Coronary artery (tissue), 2 donors: ENCODE data around the gene PRTFDC1.

Experiments used
- DNase-seq: peaks from one replicate; pipeline ENCODE4 v3.0.0-alpha.2; 2017; ENCODE audit warnings: low spot score
- H3K27ac ChIP-seq, 2 donors: fragments of 200-600 bp; sonication (generic); one replicate each; pipeline ENCODE4 v1.5.1; 2016 to 2019
- H3K4me3 ChIP-seq: fragments of 200-600 bp; sonication (generic); 2 replicates; pipeline ENCODE4 v1.5.1; 2016; ENCODE audit warnings: mild to moderate bottlenecking, moderate library complexity
- CTCF ChIP-seq: fragments of 200-600 bp; sonication (generic); IDR thresholded peaks from one replicate; pipeline ENCODE4 v1.5.1; 2019; ENCODE audit warnings: antibody characterized with exemption

PRTFDC1 gene

DNA sequence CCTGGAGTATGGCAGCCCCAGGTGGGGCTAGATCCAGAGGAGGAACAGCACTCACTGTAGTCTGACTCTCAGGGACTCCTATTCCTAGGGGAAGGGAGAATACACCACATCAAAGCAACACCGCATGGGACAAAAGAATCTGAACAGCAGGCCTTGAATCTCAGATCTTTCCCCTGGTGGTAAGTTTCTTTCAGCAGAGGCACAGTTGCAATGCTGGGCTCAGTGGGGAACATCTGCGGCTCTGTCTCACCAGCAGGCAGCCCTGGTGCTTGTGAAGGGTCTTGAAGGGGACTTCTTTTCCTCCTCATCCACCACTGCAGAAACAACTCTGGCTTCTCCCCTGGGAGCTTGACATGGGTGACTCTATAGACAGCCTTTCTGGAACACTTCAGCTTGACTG is 117.5 kb downstream of the PRTFDC1 start:
- H3K27ac ChIP-seq: no peak overlapping the region
- no peak for TF ChIP-seq CTCF
- DNase-seq: no peak

DNA sequence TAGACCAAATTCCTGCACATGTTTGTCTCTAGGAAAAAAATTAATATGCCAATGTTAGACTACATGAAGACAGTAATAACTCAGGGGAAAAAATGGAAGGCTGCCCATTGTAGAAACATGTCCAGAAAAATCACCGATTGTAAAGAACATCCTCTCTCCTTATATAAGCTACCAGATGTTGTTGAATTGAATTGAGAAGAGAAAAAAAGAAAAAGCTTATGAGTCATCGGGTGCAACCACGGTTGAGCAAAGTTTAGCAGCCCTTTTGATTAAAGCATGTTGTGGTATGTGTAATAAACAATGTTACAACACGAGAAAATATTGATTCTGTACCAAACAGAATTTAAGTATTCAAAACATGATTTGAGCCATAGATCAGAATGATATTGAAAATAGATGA is 126.4 kb downstream of the PRTFDC1 start:
- TF ChIP-seq CTCF: no peak
- no peak overlapping the region for H3K27ac ChIP-seq
- H3K4me3 ChIP-seq: no peak overlapping the region
- no peak for DNase-seq

More for the DNA sequence above, 117.5 kb downstream of the PRTFDC1 start:
- no peak overlapping the region for H3K4me3 ChIP-seq

DNA sequence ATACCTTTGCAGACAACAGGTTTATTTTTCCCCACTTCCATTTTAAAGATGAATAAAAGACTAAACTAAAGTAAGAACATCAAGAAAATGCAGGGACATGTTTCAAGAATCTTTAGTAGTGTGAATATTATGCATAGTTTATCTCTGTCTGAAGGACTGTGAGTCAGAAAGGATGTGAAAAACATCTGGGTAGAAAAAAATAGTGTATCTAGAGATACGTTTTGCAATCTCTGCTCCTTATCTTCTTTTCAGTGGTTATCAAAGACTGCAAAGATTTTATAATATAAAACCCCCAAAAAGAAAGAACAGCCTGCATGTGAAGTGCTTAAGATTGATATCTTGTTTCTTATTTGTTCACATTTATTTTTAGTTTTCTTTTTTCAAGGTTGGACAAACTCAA is 126.9 kb downstream of the PRTFDC1 start:
- Histone ChIP-seq H3K4me3 (no peak overlapping the region), H3K27ac (no peak overlapping the region)
- DNase-seq: no peak
- no peak for TF ChIP-seq CTCF

GRCh38 chr10:24824536-24824935 is 127.9 kb downstream of the PRTFDC1 start:
- DNase-seq: no peak
- no peak overlapping the region for H3K27ac ChIP-seq
- H3K4me3 ChIP-seq: no peak overlapping the region
- TF ChIP-seq CTCF: no peak

GRCh38 chr10:24824124-24824523 is 128.3 kb downstream of the PRTFDC1 start:
- Histone ChIP-seq H3K4me3 (no peak overlapping the region), H3K27ac (no peak overlapping the region)
- no peak for TF ChIP-seq CTCF
- DNase-seq: no peak

DNA sequence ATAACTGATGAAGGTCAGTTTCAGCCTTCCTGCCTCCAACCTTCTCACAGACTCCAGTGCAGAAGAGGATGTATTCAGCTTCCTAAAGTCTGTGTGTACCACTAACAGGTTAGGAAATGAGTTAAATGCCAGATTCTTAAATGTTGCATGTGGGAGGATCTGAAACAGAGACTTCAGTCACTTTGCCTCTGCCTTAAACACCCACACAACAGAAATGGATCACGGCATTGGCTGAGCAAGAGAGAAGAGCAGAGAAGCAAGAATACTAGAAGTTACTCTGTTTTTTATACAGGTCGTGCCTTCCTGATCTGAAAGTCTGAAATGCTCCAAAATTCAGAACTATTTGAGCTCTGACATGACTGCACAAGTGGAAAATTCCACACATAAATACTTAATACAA is 129.8 kb downstream of the PRTFDC1 start:
- TF ChIP-seq CTCF: no peak
- Histone ChIP-seq H3K4me3 (no peak overlapping the region), H3K27ac (no peak overlapping the region)
- DNase-seq: no peak

DNA sequence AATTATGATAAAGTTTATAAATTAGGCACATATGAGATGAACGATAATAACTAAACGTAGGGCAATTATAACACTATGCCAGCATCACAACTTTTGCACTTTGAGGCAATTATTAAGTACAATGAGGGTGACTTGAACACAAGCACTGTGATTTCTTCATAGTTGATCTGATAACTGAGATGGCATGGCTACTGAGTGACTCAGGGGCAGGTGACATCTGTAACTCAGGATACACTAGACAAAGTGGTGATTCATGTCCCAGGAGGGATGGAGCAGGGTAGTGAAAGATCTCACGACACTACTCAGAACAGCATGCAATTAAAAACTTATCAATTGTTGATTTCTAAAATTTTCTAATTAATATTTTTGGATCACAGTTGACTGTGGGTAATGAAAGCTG is 130.4 kb downstream of the PRTFDC1 start:
- H3K27ac ChIP-seq: no peak overlapping the region
- no peak overlapping the region for H3K4me3 ChIP-seq
- DNase-seq: no peak
- no peak for TF ChIP-seq CTCF
